ENCODE results near the gene ACTN1.

- TF ChIP-seq CTCF (IDR thresholded peaks at IDR 0.05) (no peak), POLR2A (IDR thresholded peaks at IDR 0.05) (no peak)
Measured at GRCh38 chr14:68962681-68963080, 16.4 kb downstream of the ACTN1 start.
